HG03045 (cell line): Measurements from ENCODE around the gene DSCAML1.
"Not testable (repeated sequence)": the region's sequence is repeated elsewhere in the genome, so short reads cannot be mapped to it uniquely, and the experiment has no call there.

Experiments used
- ATAC-seq: cut with Tn5 transposase; IDR thresholded peaks from one replicate; pipeline ENCODE4 v1.9.1; 2021; ENCODE audit warnings: mild to moderate bottlenecking, moderate library complexity; ENCODE audit not compliant: unreplicated experiment

The DSCAML1 gene

GRCh38 chr11:117820071-117820470 lies 23.1 kb upstream of the DSCAML1 start:
- no peak for ATAC-seq

DNA sequence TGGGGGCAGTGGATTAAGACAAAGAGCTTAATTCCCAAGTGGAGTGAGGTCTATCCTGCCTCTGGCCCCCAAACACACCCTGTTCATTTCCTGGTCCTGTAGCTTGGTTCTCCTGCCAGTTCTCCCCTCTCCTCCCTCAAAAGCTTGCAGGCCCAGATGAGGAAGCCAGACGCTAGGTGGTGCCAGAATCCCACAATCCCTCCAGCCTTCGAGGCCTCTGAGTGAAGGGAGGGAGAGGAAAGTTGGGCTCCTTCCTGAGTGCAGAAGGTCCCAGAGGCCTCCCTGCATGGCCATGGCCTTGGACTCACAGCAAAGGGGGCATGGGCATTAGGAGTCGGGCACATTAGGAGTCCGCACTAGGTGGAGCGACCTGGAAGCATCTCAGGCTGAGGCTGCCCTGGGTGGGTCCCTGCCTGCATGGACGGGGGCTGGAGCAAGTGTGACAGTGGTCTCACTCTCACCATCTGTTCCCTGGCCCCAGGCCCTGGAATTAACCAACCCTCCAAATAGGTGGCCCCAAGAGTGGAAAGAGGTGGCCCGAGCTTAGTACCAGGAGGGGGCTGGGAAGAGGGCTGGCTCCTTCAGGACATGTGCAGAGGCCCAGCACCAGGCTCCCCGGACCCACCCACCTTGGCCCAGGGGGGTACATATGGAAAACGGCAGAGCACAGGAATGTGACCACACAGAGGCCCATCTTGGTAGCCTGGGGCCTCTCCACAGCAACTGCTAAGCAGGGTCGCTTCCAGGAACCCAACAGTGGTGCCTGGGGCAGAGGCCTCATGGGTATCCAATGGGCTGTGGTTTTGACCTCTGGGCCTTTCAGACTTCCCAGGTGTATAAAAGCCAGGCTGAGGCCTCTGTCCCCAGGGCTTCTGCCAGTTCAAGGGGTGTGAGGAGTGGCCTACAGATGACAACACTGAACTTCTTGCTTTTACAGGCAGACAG lies 22.4 kb upstream of the DSCAML1 start:
- ATAC-seq = no peak

- peak; percentile 25 for ATAC-seq
These were observed 21.2 kb upstream of the DSCAML1 start for GRCh38 chr11:117818041-117818873.

DNA sequence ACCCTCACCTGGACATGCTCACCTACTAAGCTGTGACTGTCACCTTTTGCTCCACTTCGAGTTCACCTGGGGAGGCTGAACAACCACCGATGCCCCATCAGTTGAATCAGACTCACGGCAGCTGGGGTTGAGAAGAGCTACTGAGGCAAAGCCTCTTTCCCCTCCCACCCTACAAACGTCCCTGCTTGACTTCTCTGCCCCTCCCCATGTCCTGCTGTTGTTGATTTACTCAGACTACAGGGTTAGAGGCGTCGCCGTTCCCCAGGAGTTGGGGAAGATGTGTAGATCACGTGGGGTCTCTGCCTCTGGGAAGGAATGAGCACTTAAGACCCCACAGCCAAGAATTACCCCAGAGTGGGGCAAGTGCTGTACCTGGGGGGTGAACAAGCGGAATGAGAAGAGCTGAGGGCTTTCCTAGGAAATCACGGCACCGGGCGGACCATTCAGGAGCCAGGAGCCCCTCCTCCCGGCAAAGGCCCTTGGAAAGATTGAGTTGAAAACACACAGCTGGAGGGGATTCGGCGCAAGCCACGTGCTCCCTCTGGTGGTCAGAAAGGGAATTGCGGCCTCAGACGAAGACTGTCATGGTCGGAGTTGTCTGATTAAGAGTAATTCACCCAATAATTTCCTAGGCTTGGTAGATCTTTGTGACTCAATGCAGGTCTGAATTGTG lies 20.5 kb upstream of the DSCAML1 start:
- ATAC-seq = peak; percentile 15

DNA sequence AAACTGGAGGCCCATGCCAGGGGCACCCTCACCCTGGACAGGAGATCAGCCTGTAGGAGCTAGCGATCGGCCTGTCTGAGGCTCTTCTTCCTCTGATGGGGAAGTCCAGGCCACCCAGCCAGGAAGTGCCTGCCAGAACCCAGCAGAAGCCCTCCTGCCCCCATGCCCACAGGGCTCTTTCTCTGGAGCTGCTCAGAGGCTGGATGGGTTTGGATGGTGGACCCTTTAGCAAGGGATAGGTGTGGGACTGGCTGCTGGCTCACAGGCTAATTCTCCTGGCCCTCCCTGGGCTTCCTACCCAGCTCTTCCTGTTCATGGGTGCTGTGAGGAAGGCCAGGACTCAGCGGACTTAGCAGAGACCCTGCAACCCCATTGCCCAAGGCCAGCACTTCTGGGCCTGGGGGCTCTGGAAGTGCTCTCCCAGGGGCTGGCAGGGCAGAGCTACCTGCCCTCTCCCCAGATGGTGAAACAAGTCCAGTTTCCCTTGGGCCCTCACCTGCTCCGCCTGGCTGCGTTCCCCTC lies 19.9 kb upstream of the DSCAML1 start:
- no peak for ATAC-seq

DNA sequence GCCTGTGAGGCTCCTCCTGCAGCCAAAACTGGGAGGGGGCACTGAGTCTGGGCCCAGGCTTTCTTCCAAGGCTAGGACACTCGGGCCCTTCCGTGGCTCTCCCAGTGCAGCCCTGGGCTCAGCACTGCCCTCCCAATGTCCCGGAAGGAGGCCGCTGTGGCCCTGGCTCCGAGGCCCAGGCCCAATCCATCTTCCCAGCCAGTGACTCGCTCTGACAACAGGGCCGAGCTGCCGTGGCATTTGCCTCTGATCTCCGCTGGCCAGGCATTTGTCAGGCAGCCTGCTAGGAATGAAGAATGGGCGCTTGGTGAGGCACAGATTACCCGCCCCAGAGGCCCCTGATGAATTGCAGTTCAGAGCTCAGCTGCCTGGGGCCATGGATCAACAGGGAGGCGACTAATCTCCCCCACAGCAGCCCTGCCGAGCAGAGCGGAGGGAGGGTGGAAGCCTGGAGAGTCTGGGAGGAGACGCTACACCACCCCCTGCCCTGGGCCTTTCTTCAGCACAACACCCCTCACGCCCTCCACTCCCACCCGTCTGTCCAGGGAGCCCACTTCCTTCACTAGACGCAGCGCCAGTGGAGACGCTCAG lies 19.2 kb upstream of the DSCAML1 start:
- no peak for ATAC-seq

DNA sequence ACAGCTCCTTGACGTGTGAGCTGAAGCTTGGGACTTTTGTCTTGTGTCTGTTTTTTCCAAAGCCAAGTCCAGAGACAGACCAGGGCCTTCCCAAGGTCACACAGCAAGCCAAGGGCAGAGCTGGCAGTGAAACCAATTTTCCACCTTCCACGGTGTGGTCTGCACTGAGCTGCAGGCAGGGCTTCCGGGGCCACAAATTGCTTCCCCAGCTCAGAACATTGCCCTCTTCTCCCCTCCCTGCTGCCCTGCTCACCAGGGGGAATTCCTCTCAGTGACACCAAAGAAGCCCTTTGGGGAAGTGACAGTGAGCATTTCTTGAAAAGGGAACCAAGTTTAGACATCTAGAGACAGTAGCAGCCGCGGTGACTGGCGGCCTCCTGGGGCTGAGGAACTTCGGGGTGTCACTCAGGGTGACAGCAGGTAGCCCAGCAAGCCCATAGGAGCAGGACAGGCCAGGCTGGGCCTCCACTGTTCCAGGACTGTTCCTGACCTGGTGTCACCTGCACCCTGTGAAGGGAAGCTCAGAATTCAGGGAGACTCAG lies 18.3 kb upstream of the DSCAML1 start:
- peak; percentile 57 for ATAC-seq

DNA sequence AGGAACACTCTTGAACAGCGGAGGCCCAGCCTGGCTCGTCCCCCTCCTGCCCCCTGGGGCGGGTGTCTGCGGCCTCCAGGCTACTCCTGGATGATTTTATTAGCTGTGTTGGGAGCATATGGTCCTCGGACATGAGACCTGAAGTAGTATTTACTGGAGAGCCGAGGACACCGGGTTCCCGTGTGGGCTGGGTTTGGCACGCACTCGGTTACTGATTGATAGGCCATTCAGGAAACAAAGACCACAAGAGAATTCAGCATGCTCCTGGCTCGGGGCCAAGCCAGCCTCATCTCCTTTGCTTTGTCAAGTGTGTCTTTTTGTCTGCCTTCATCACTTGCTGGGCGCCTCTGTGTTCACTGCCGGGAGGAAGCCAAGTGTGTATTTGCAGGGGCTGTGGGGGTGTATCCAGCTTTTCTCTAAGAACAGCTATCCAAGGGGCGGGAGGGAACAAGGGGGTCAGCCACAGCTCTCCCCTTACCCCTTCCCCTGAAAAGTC lies 17.8 kb upstream of the DSCAML1 start:
- peak; percentile 43 for ATAC-seq

- ATAC-seq = peak; percentile 1
These were observed 17.3 kb upstream of the DSCAML1 start for GRCh38 chr11:117814204-117814765.

DNA sequence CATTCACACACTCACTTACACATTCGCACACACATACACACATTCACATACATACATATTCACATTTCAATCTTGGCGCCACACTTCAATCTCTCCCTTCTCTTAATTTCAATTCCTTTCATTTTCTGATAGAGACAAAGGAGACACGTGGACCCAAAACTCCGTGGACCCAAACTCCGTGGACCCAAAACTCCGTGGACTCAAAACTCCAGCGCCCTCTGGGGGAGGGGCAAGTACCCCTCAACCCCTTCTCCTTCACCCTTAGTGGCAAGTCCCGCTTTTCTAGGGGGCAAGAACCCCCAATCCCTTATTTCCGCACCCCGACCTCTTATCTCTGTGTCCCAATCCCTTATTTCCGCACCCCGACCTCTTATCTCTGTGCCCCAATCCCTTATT lies 13.0 kb upstream of the DSCAML1 start:
- ATAC-seq = not testable (repeated sequence)

DNA sequence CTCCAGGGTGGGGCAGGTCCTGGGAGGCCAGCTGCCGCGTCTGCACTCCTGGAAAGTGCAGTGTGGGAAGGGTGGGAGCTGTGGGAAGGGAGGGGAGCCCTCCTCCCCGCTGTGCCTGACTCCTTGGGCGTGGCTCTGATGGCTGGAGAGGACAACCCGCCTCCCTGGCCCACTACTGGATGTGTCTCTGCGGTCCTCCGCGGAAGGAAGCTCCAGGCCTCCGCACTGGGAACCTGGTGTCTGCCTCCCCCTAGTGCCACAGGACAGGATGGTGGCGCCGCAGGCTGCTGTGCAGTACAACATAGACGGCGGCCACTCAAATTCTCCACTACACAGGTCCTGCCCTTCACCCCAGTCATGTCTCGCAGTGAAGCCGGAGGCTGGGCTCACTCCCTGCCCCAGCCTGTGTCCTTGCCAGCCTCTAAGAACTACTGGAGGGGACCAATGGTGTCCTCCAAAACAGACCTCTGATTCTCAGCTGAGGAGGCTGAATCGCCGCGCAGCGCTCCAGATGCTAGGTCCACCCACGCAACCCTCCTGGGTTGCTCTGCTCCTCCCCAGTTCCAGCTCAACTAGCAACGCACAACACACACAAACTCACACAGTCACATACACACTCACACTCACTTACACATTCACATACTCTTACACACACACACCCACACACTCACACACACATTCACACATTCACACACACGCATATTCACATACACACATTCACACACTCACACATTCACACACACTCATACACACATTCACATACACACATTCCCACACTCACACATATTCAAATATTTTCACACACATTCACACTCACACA lies 12.4 kb upstream of the DSCAML1 start:
- no peak for ATAC-seq

GRCh38 chr11:117808784-117809183 lies 11.8 kb upstream of the DSCAML1 start:
- ATAC-seq = no peak

DNA sequence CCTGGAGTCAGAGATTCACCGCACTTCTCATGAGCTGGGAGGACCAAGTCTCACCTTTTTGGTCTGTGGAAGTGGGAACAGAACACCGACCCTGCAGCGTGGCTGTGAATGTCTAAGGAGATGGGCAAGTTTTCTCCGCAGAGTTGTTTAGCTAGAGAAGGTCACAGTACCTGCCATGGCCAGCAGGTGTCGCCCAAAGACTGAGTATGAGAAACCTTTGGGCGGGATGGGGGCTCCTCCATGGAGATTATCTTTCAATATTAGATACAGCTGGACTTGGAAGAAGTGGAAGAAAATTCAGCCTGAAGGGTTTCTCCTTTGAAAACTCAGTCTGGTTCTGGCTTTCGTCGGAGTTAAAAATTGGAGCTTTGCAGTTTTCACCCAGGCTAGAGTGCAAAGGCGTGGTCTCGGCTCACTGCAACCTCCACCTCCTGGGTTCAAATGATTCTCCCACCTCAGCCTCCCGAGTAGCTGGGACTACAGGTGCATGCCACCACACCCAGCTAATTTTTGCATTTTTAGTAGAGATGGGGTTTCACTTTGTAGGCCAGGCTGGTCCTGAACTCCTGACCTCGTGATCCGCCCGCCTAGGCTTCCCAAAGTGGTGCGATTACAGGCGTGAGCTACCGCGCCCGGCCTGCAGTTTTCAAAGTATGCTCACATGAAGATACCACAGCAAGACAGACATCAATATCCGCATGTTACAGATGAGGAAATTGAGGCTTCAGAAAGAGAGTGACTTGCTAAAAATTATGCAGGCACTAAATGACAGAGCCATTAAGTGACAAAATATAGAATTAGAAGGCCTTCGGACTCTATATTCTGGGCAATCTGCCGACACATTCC lies 10.7 kb upstream of the DSCAML1 start:
- no peak for ATAC-seq

DNA sequence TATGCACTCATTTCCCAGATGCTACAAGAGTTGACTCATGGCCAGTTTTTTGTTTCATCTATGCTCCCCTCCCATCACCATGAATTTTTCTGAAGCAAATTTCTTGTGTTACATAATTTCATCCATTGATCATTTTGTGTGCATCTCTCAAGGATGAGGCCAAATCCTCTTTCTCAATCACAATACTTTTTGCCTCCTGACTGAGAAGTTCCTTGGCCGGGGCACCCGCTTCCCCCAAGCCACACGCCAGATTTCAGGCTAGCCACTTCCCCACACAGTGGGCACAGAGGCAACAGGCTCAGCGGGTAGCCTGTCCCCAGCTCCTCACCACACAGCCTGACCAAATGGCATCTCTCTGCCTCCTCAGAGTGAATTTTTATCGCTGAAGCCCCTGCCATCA lies 9.8 kb upstream of the DSCAML1 start:
- ATAC-seq = no peak

GRCh38 chr11:117805045-117805444 lies 8.0 kb upstream of the DSCAML1 start:
- ATAC-seq = no peak

DNA sequence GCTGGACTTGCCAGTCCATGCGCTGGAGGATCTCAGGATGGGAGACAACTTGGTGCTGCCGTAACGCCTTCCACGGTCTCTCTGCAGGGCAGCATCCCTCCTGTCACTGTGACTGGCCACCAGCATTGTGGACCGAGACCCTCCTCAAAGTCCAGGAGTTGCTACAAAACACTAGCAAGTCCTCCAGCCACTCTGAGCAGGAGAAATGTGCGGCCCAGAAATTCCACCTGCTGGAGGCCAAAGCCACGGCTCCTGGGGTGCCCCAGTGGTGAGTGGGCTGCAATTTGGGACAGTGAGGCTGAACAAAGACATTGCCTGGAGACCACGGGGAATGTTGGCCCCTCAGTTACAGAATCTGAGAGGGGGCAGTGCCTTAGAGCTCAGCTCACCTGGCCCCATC lies 6.9 kb upstream of the DSCAML1 start:
- no peak for ATAC-seq

DNA sequence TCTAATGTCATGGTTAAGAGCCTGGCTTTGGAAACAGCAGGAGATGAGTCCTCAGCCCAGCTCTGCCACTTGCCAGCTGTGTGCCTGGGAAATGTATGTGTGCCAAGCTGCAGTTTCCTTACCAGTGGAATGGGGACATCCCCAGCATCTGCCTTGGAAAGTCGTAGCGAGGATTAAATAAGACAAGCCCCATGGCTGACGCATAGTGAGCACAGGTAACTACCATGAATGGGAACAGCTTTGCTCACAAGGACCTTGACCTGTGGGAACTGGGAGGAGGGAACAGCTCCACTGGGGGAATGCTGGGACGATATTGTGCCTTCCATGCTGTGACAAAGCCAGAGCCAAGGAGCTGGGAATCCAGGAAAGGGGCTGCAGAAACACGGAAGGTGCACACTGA lies 2.6 kb upstream of the DSCAML1 start:
- ATAC-seq = no peak

- ATAC-seq = no peak
These were observed 552 bp downstream of the DSCAML1 start for GRCh38 chr11:117796456-117796871.
